ENCODE measurements around the gene CDH4. TPM values are rescaled to one million over a fixed set of nuclear protein-coding genes. Genes with fewer than 3 reads are reported as not detected.

Gene CDH4
- total and polyA plus RNA-seq, 2 donors from 2014 or later: 1.1 TPM; not detected in 1

DNA sequence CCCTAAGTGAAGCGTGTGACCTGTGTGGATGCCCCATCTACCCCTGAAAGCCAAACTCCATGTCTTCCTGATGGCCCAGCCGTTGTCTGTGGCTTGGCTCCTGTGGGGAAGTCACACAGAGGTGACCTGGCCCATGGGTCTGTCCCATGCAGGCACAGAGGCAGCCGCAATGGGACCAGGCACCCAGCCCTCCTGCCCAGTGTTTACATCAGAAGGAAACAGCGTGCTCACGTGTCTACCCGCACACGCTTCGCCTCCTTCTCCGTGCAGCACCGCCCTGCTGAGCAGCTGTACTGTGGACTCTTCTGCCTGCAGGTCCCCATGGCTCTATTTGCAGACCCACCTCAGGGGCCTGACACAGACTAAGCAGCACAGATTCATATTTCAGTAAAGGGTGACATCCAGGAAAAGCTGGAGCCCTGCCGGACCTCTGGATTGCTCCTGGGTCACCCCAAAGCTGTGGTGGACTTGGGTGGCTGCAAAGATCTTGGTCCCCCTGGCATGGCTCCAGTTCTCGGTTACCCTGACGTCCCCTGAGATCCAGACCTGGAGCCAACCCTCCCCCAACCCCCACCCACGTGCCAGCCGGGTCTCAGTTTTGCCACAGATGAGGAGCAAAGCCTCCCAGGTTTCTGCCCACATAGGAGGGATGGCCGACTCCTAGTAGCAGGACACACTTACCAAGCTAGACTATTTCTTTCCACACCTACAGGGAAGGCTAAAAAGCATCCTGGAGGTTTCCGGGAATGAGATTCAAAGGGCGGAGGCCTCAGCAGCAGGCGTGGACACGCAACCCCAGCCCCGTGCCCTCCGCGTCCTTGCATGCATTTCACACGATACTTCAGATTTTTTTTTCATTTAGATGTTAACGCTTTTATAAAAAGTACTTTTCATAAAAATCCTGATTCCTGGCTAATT lies 120.3 kb downstream of the CDH4 start:
- FAIRE-seq (no peak), DNase-seq (no peak)
- Histone ChIP-seq H3K4me3 (ENCODE audit: low read length in 3 of 3) (no peak overlapping the region), H3K27me3 (ENCODE audit: control insufficient read depth, insufficient read depth, low read length) (no peaks in the 10 kb centered on the region), H3K27ac (ENCODE audit: low read depth in 2 of 2, low read length in 2 of 2) (no peak overlapping the region), H3K4me1 (ENCODE audit: control insufficient read depth in 2 of 3, insufficient read depth in 2 of 3, low read depth in 1 of 3, low read length in 3 of 3) (no peaks in the 10 kb centered on the region), H3K36me3 (ENCODE audit: control insufficient read depth in 2 of 3, insufficient read depth in 3 of 3, low read length in 3 of 3) (no peaks in the 10 kb centered on the region), H3K9ac (ENCODE audit: low read length in 3 of 3) (no peak overlapping the region), H3K9me3 (ENCODE audit: control insufficient read depth in 2 of 3, insufficient read depth in 1 of 3, low read length in 3 of 3) (peaks cover 0 to 3% (median 0%) of the 10 kb centered on the region in 3 donors)
- TF ChIP-seq, protein P1, sequence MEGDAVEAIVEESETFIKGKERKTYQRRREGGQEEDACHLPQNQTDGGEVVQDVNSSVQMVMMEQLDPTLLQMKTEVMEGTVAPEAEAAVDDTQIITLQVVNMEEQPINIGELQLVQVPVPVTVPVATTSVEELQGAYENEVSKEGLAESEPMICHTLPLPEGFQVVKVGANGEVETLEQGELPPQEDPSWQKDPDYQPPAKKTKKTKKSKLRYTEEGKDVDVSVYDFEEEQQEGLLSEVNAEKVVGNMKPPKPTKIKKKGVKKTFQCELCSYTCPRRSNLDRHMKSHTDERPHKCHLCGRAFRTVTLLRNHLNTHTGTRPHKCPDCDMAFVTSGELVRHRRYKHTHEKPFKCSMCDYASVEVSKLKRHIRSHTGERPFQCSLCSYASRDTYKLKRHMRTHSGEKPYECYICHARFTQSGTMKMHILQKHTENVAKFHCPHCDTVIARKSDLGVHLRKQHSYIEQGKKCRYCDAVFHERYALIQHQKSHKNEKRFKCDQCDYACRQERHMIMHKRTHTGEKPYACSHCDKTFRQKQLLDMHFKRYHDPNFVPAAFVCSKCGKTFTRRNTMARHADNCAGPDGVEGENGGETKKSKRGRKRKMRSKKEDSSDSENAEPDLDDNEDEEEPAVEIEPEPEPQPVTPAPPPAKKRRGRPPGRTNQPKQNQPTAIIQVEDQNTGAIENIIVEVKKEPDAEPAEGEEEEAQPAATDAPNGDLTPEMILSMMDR (IDR thresholded peaks at IDR 0.05; ENCODE audit: borderline replicate concordance, extremely low read depth, insufficient read depth): no peak
- intact Hi-C loops (cut with DNase I): no loop called here

DNA sequence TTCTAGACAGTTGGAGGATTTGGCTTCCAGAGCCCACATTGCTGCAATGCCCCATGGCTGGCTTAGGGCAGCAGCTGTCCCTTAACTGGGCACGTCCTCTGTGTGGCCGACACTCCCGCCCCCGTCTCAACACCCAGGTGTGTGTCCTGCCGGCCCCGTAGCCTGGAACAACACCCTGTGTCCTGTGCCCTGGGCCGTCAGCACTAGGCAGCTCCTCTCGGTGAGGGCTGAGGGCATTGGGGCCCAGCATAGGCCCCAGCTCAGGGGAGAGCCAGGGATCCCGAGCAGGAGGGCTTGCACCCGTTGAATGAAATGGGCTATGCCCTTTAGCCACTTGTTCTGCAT lies 121.0 kb downstream of the CDH4 start:
- no peaks in the 10 kb centered on the region for H3K27me3 ChIP-seq (ENCODE audit: control insufficient read depth, insufficient read depth, low read length)
- H3K27ac ChIP-seq (ENCODE audit: low read depth in 2 of 2, low read length in 2 of 2): no peak overlapping the region
- TF ChIP-seq, protein P1 (IDR thresholded peaks at IDR 0.05; ENCODE audit: borderline replicate concordance, extremely low read depth, insufficient read depth): no peak
- peaks cover 0 to 3% (median 0%) of the 10 kb centered on the region in 3 donors for H3K9me3 ChIP-seq (ENCODE audit: control insufficient read depth in 2 of 3, insufficient read depth in 1 of 3, low read length in 3 of 3)
- no peak for FAIRE-seq
- intact Hi-C loops (cut with DNase I): no loop called here
- H3K4me1 ChIP-seq (ENCODE audit: control insufficient read depth in 2 of 3, insufficient read depth in 2 of 3, low read depth in 1 of 3, low read length in 3 of 3): no peaks in the 10 kb centered on the region
- no peak for DNase-seq
- H3K36me3 ChIP-seq (ENCODE audit: control insufficient read depth in 2 of 3, insufficient read depth in 3 of 3, low read length in 3 of 3): no peaks in the 10 kb centered on the region
- no peak overlapping the region for H3K4me3 ChIP-seq (ENCODE audit: low read length in 3 of 3)
- no peak overlapping the region for H3K9ac ChIP-seq (ENCODE audit: low read length in 3 of 3)

DNA sequence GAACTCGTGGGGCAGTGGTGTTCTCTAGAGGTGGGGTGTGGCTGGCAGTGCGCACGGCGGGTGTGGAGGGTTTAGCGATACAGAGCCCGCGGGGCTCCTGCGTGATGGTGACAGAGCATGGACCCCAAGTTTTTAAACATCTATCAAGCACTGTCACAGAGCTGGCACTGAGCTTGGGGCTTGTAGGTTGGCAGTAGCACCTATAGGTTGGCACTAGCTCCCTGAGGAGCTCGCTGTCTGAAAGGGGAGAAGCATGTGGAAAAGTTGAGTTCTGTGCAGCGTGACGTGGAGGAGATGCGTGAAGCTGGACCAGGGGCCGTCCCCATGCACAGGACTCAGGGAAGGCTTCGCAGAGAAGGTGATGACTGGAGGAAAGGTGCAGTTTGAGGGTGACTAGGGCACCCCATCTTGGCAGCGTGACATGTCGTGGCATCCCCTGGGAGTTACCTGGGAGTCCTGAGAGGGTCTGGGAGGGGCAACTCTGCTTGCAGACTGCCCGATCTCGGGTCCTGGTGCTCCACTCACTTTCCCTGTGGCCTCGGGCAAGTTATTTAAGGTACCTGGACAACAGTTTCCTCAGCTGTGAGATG lies 122.0 kb downstream of the CDH4 start:
- Histone ChIP-seq H3K4me3 (ENCODE audit: low read length in 3 of 3) (no peak overlapping the region), H3K27ac (ENCODE audit: low read depth in 2 of 2, low read length in 2 of 2) (no peak overlapping the region), H3K4me1 (ENCODE audit: control insufficient read depth in 2 of 3, insufficient read depth in 2 of 3, low read depth in 1 of 3, low read length in 3 of 3) (no peaks in the 10 kb centered on the region), H3K9me3 (ENCODE audit: control insufficient read depth in 2 of 3, insufficient read depth in 1 of 3, low read length in 3 of 3) (peaks cover 0 to 3% (median 0%) of the 10 kb centered on the region in 3 donors), H3K36me3 (ENCODE audit: control insufficient read depth in 2 of 3, insufficient read depth in 3 of 3, low read length in 3 of 3) (no peaks in the 10 kb centered on the region), H3K27me3 (ENCODE audit: control insufficient read depth, insufficient read depth, low read length) (no peaks in the 10 kb centered on the region), H3K9ac (ENCODE audit: low read length in 3 of 3) (no peak overlapping the region)
- TF ChIP-seq, protein P1 (IDR thresholded peaks at IDR 0.05; ENCODE audit: borderline replicate concordance, extremely low read depth, insufficient read depth): no peak
- FAIRE-seq (no peak), DNase-seq (no peak)
- intact Hi-C loops (cut with DNase I): no loop called here

Data from kidney (tissue), 14 donors.